Transverse colon (tissue), 4 donors: ENCODE measurements around the gene NDUFS7. TPM values are rescaled to one million over a fixed set of nuclear protein-coding genes. Genes with fewer than 3 reads are reported as not detected.
"Not testable (repeated sequence)": the region's sequence is repeated elsewhere in the genome, so short reads cannot be mapped to it uniquely, and the experiment has no call there.

Experiments
- DNase-seq: peaks from one replicate; pipeline ENCODE4 v3.0.0-alpha.2; 2019
- H3K27ac ChIP-seq, 4 donors: fragments of 200-600 bp; sonication (generic); 2 replicates each; pipeline ENCODE4 v1.5.1; 2016 to 2018; ENCODE audit warnings: inconsistent platforms in 4 of 4
- H3K27me3 ChIP-seq: fragments of 200-600 bp; sonication (generic); 2 replicates; pipeline ENCODE4 v1.5.1; 2017; ENCODE audit warnings: inconsistent platforms
- H3K36me3 ChIP-seq, 4 donors: fragments of 200-600 bp; sonication (generic); 2 replicates each; pipeline ENCODE4 v1.5.1; 2017 to 2019; ENCODE audit warnings: inconsistent platforms in 4 of 4
- H3K4me1 ChIP-seq, 4 donors: fragments of 200-600 bp; sonication (generic); 2 replicates each; pipeline ENCODE4 v1.5.1; 2017 to 2020; ENCODE audit warnings: inconsistent platforms in 4 of 4
- H3K4me3 ChIP-seq, 4 donors: fragments of 200-600 bp; sonication (generic); 1 replicate in 1 of 4; 2 replicates in 3 of 4; pipeline versions ENCODE4 v1.5.1 to v1.6.1; 2017 to 2019; ENCODE audit warnings: inconsistent platforms in 4 of 4
- H3K9me3 ChIP-seq, 2 donors: fragments of 200-600 bp; sonication (generic); 2 replicates each; pipeline ENCODE4 v1.5.1; 2017 to 2019; ENCODE audit warnings: inconsistent platforms in 2 of 2
- CTCF ChIP-seq, 5 experiments: fragments of 200-600 bp in 3 of 5; fragments of 450-650 bp in 2 of 5; sonication (generic) in 3 of 5; IDR thresholded peaks; 1 replicate in 2 of 5; 2 replicates in 3 of 5; pipeline ENCODE4 v1.5.1; 2016 to 2017; ENCODE audit warnings: antibody characterized with exemption in 5 of 5, inconsistent platforms in 3 of 5, mild to moderate bottlenecking in 2 of 5, moderate library complexity in 1 of 5
- EP300 ChIP-seq: sonication (generic); formaldehyde crosslinking; IDR thresholded peaks from one replicate; pipeline ENCODE4 v1.6.1; 2017; ENCODE audit warnings: antibody characterized with exemption, low read depth
- POLR2A ChIP-seq: fragments of 450-650 bp; IDR thresholded peaks from one replicate; pipeline ENCODE4 v1.6.1; 2016; ENCODE audit warnings: antibody characterized with exemption, mild to moderate bottlenecking, moderate library complexity
- POLR2AphosphoS5 ChIP-seq, 3 donors: sonication (generic); formaldehyde crosslinking; IDR thresholded peaks; one replicate each; pipeline ENCODE4 v1.6.1; 2016; ENCODE audit warnings: antibody characterized with exemption in 3 of 3
- WGBS, 2 donors: methylation state at CpG; one replicate each; pipeline ENCODE4 v1.1.5; 2018; ENCODE audit warnings: low coverage in 1 of 2; 5-methylcytosine and 5-hydroxymethylcytosine counted together
- in situ Hi-C, 4 donors: fragments of 200-750 bp; cut with MboI; loops; one replicate each; pipeline versions ENCODE4 v1.15.0 to v1.15.1; 2017; ENCODE audit warnings: low sequenced_read_pairs in 3 of 4, low pct_ligation_motif_present in 1 of 4, low pct_unique_long_range_greater_than_20kb in 1 of 4
- intact Hi-C: fragments of 100-400 bp; cut with DNase I; formaldehyde crosslinking; loops from one replicate; pipeline ENCODE4 v1.15.1; 2023; ENCODE audit warnings: low total_unique reads
- total RNA-seq, 4 donors: library from RNA; depleted of rRNA; stranded (reverse); fragments of >200 nt; gene quantifications; one replicate each; pipeline ENCODE4 v1.1.0, GENCODE V29; 2016

NDUFS7 gene
- total RNA-seq, 4 donors from 2014 or later = 32.2 to 196 (median 156) TPM

- 85 to 86% methylated on average over 14 to 30 of the region's 30 CpGs for WGBS, 2 donors
- peaks cover 23 to 37% (median 31%) of the 10 kb centered on the region in 4 donors for H3K4me1 ChIP-seq
- in situ Hi-C loops = no loop called here
- no peak for DNase-seq
- H3K27ac ChIP-seq = peak overlapping the region in 2 of 4 donors; percentile 28 to 77
- no peaks in the 10 kb centered on the region for H3K27me3 ChIP-seq
- intact Hi-C loops = no loop called here
- TF ChIP-seq POLR2A = no peak
- no peak for TF ChIP-seq CTCF (IDR thresholded peaks at IDR 0.05)
- TF ChIP-seq POLR2AphosphoS5 (IDR thresholded peaks at IDR 0.05) = no peak
- peaks cover 0 to 22% (median 9%) of the 10 kb centered on the region in 4 donors for H3K36me3 ChIP-seq
- no peaks in the 10 kb centered on the region for H3K9me3 ChIP-seq
- no peak overlapping the region for H3K4me3 ChIP-seq
Observed at GRCh38 chr19:1417681-1418495, 34.2 kb downstream of the NDUFS7 start.

GRCh38 chr19:1418496-1418775 is 34.7 kb downstream of the NDUFS7 start:
- DNase-seq = no peak
- Histone ChIP-seq H3K9me3 (no peaks in the 10 kb centered on the region), H3K27me3 (no peaks in the 10 kb centered on the region), H3K27ac (peak overlapping the region in 1 of 4 donors; percentile 28), H3K36me3 (peaks cover 0 to 27% (median 11%) of the 10 kb centered on the region in 4 donors), H3K4me1 (peaks cover 23 to 37% (median 31%) of the 10 kb centered on the region in 4 donors), H3K4me3 (no peak overlapping the region)
- 92% methylated on average over 13 of the region's 13 CpGs; no CpG with 5 or more reads in 1 of the 2 donors for WGBS, 2 donors
- TF ChIP-seq POLR2AphosphoS5 (IDR thresholded peaks at IDR 0.05) (no peak), EP300 (no peak), POLR2A (no peak), CTCF (IDR thresholded peaks at IDR 0.05) (no peak)
- in situ Hi-C loops = no loop called here
- intact Hi-C loops = no loop called here

GRCh38 chr19:1418951-1419738 is 35.4 kb downstream of the NDUFS7 start:
- Histone ChIP-seq H3K4me1 (peaks cover 23 to 41% (median 33%) of the 10 kb centered on the region in 4 donors), H3K9me3 (no peaks in the 10 kb centered on the region), H3K36me3 (peaks cover 0 to 33% (median 14%) of the 10 kb centered on the region in 4 donors), H3K27ac (peak overlapping the region in 1 of 4 donors; percentile 28), H3K27me3 (no peaks in the 10 kb centered on the region), H3K4me3 (no peak overlapping the region)
- 87 to 88% methylated on average over 3 to 21 of the region's 21 CpGs for WGBS, 2 donors
- in situ Hi-C loops = no loop called here
- DNase-seq = no peak
- intact Hi-C loops = no loop called here
- TF ChIP-seq POLR2A = no peak
- no peak for TF ChIP-seq CTCF (IDR thresholded peaks at IDR 0.05)
- TF ChIP-seq EP300 = no peak
- TF ChIP-seq POLR2AphosphoS5 (IDR thresholded peaks at IDR 0.05) = no peak

- WGBS, 2 donors = 93% methylated on average over 28 of the region's 43 CpGs; no CpG with 5 or more reads in 1 of the 2 donors
- H3K4me3 ChIP-seq, DNase-seq, H3K9me3 ChIP-seq, intact Hi-C loops, H3K27me3 ChIP-seq, in situ Hi-C loops, H3K27ac ChIP-seq: not testable (repeated sequence)
- peaks cover 18 to 35% (median 27%) of the 10 kb centered on the region in 4 donors for H3K4me1 ChIP-seq
- peaks cover 0 to 38% (median 14%) of the 10 kb centered on the region in 4 donors for H3K36me3 ChIP-seq
Observed at GRCh38 chr19:1420085-1420484, 36.4 kb downstream of the NDUFS7 start.
